BLaER1 treated with 17β-estradiol and CSF1 and Interleukin-3, amounts not matched to agents 10 nM and 100 nM (cell line): ENCODE data around the gene DCBLD1.

Experiments
- H3K27ac ChIP-seq, 11 experiments: shearing (Covaris generic); formaldehyde crosslinking; 2 replicates each; pipeline ENCODE4 v1.8.1; 2022
- H3K27me3 ChIP-seq, 11 experiments: shearing (Covaris generic); formaldehyde crosslinking; 2 replicates each; pipeline ENCODE4 v1.8.1; 2022
- H3K36me3 ChIP-seq, 11 experiments: shearing (Covaris generic); formaldehyde crosslinking; 2 replicates each; pipeline ENCODE4 v1.8.1; 2022
- H3K4me1 ChIP-seq, 10 experiments: shearing (Covaris generic); formaldehyde crosslinking; 2 replicates each; pipeline ENCODE4 v1.8.1; 2022
- H3K4me2 ChIP-seq, 11 experiments: shearing (Covaris generic); formaldehyde crosslinking; 2 replicates each; pipeline ENCODE4 v1.8.1; 2022
- H3K4me3 ChIP-seq, 10 experiments: shearing (Covaris generic); formaldehyde crosslinking; 2 replicates each; pipeline ENCODE4 v1.8.1; 2022
- H3K9ac ChIP-seq, 11 experiments: shearing (Covaris generic); formaldehyde crosslinking; 2 replicates each; pipeline ENCODE4 v1.8.1; 2022
- H3K9me3 ChIP-seq, 11 experiments: shearing (Covaris generic); formaldehyde crosslinking; replicated peaks in 1 of 11; 2 replicates each; pipeline ENCODE4 v1.8.1; 2022
- H4K20me1 ChIP-seq, 11 experiments: shearing (Covaris generic); formaldehyde crosslinking; 2 replicates each; pipeline ENCODE4 v1.8.1; 2022
- Cebpa-rat ChIP-seq, 11 experiments: shearing (Covaris generic); IDR thresholded peaks; 2 replicates each; pipeline ENCODE4 v1.8.1; 2022

The DCBLD1 gene

GRCh38 chr6:117564681-117565080, 82.2 kb downstream of the DCBLD1 start:
- Histone ChIP-seq H3K9ac (no peak overlapping the region), H3K4me3 (no peak overlapping the region), H3K27ac (no peak overlapping the region), H3K9me3 (no peaks in the 10 kb centered on the region), H3K4me1 (no peaks in the 10 kb centered on the region), H3K4me2 (no peak overlapping the region), H4K20me1 (0 out of 22 replicates have a peak, but pooled peaks cover 0 to 3% (median 0%) of the 10 kb centered on the region in 11 experiments), H3K27me3 (no peaks in the 10 kb centered on the region), H3K36me3 (peaks cover 72 to 95% (median 88%) of the 10 kb centered on the region in 11 experiments)
- TF ChIP-seq Cebpa-rat (IDR thresholded peaks at IDR 0.05), result no peak

- Histone ChIP-seq H3K27ac (no peak overlapping the region), H3K27me3 (no peaks in the 10 kb centered on the region), H3K9me3 (no peaks in the 10 kb centered on the region), H3K4me2 (no peak overlapping the region), H3K4me3 (no peak overlapping the region), H3K9ac (no peak overlapping the region), H3K36me3 (peaks cover 84 to 100% (median 96%) of the 10 kb centered on the region in 11 experiments), H4K20me1 (peaks cover 0 to 6% (median 0%) of the 10 kb centered on the region in 11 experiments; a peak in 2 of 22 replicates), H3K4me1 (no peaks in the 10 kb centered on the region)
- no peak for TF ChIP-seq Cebpa-rat (IDR thresholded peaks at IDR 0.05)
These were observed 85.8 kb downstream of the DCBLD1 start for GRCh38 chr6:117568247-117568646.

- TF ChIP-seq Cebpa-rat (IDR thresholded peaks at IDR 0.05), result no peak
- Histone ChIP-seq H3K27ac (no peak overlapping the region), H3K9me3 (no peaks in the 10 kb centered on the region), H3K4me2 (no peak overlapping the region), H3K36me3 (peaks cover 83 to 100% (median 96%) of the 10 kb centered on the region in 11 experiments), H3K4me1 (no peaks in the 10 kb centered on the region), H3K9ac (no peak overlapping the region), H3K4me3 (no peak overlapping the region), H4K20me1 (peaks cover 0 to 6% (median 0%) of the 10 kb centered on the region in 11 experiments; a peak in 2 of 22 replicates), H3K27me3 (no peaks in the 10 kb centered on the region)
These were observed 86.4 kb downstream of the DCBLD1 start for GRCh38 chr6:117568831-117569410.

GRCh38 chr6:117573006-117573680, 90.7 kb downstream of the DCBLD1 start:
- Histone ChIP-seq H3K4me1 (no peaks in the 10 kb centered on the region), H3K27ac (no peak overlapping the region), H3K36me3 (peaks cover 79 to 100% (median 92%) of the 10 kb centered on the region in 11 experiments), H3K9ac (no peak overlapping the region), H3K27me3 (no peaks in the 10 kb centered on the region), H3K9me3 (no peaks in the 10 kb centered on the region), H3K4me2 (no peak overlapping the region), H3K4me3 (no peak overlapping the region), H4K20me1 (peaks cover 0 to 9% (median 0%) of the 10 kb centered on the region in 11 experiments; a peak in 2 of 22 replicates)
- no peak for TF ChIP-seq Cebpa-rat (IDR thresholded peaks at IDR 0.05)

GRCh38 chr6:117574198-117574597, 91.7 kb downstream of the DCBLD1 start:
- Histone ChIP-seq H3K36me3 (peaks cover 76 to 100% (median 91%) of the 10 kb centered on the region in 11 experiments), H3K9me3 (no peaks in the 10 kb centered on the region), H3K4me2 (no peak overlapping the region), H3K27me3 (no peaks in the 10 kb centered on the region), H3K4me1 (no peaks in the 10 kb centered on the region), H3K9ac (no peak overlapping the region), H3K4me3 (no peak overlapping the region), H4K20me1 (peaks cover 0 to 18% (median 0%) of the 10 kb centered on the region in 11 experiments; a peak in 7 of 22 replicates), H3K27ac (no peak overlapping the region)
- no peak for TF ChIP-seq Cebpa-rat (IDR thresholded peaks at IDR 0.05)

- H3K27ac ChIP-seq, result no peak overlapping the region
- H3K36me3 ChIP-seq, result peaks cover 62 to 90% (median 78%) of the 10 kb centered on the region in 11 experiments
- no peak overlapping the region for H3K4me3 ChIP-seq
- H3K4me1 ChIP-seq, result peaks cover 0 to 4% (median 0%) of the 10 kb centered on the region in 10 experiments; a peak in 1 of 20 replicates
- no peak overlapping the region for H3K9ac ChIP-seq
- peaks cover 0 to 54% (median 41%) of the 10 kb centered on the region in 11 experiments; a peak in 19 of 22 replicates for H3K9me3 ChIP-seq
- no peaks in the 10 kb centered on the region for H3K27me3 ChIP-seq
- no peak overlapping the region for H3K4me2 ChIP-seq
- no peak for TF ChIP-seq Cebpa-rat (IDR thresholded peaks at IDR 0.05)
- peaks cover 5 to 53% (median 22%) of the 10 kb centered on the region in 11 experiments; a peak in 17 of 22 replicates for H4K20me1 ChIP-seq
These were observed 103.2 kb downstream of the DCBLD1 start for GRCh38 chr6:117585647-117586046.

GRCh38 chr6:117590447-117590846, 108.0 kb downstream of the DCBLD1 start:
- H3K36me3 ChIP-seq, result peaks cover 53 to 94% (median 73%) of the 10 kb centered on the region in 11 experiments
- peaks cover 0 to 46% (median 24%) of the 10 kb centered on the region in 11 experiments; a peak in 17 of 22 replicates for H3K9me3 ChIP-seq
- no peaks in the 10 kb centered on the region for H3K27me3 ChIP-seq
- peaks cover 8 to 67% (median 39%) of the 10 kb centered on the region in 11 experiments; a peak in 19 of 22 replicates for H4K20me1 ChIP-seq
- H3K9ac ChIP-seq, result no peak overlapping the region
- H3K4me3 ChIP-seq, result no peak overlapping the region
- H3K4me1 ChIP-seq, result no peaks in the 10 kb centered on the region
- H3K27ac ChIP-seq, result no peak overlapping the region
- no peak overlapping the region for H3K4me2 ChIP-seq
- no peak for TF ChIP-seq Cebpa-rat (IDR thresholded peaks at IDR 0.05)

GRCh38 chr6:117591405-117591804, 108.9 kb downstream of the DCBLD1 start:
- Histone ChIP-seq H3K36me3 (peaks cover 53 to 97% (median 70%) of the 10 kb centered on the region in 11 experiments), H3K27me3 (no peaks in the 10 kb centered on the region), H3K4me2 (no peak overlapping the region), H3K9me3 (peaks cover 0 to 54% (median 30%) of the 10 kb centered on the region in 11 experiments; a peak in 18 of 22 replicates), H3K4me1 (no peaks in the 10 kb centered on the region), H3K4me3 (no peak overlapping the region), H4K20me1 (peaks cover 8 to 63% (median 39%) of the 10 kb centered on the region in 11 experiments; a peak in 19 of 22 replicates), H3K9ac (no peak overlapping the region), H3K27ac (no peak overlapping the region)
- no peak for TF ChIP-seq Cebpa-rat (IDR thresholded peaks at IDR 0.05)

- peaks cover 56 to 97% (median 71%) of the 10 kb centered on the region in 11 experiments for H3K36me3 ChIP-seq
- TF ChIP-seq Cebpa-rat (IDR thresholded peaks at IDR 0.05), result no peak
- H3K4me2 ChIP-seq, result no peak overlapping the region
These were observed 110.7 kb downstream of the DCBLD1 start for GRCh38 chr6:117592983-117593759.

More at GRCh38 chr6:117592983-117593759, 110.7 kb downstream of the DCBLD1 start:
- Histone ChIP-seq H3K27me3 (no peaks in the 10 kb centered on the region), H3K9ac (no peak overlapping the region), H4K20me1 (peaks cover 8 to 56% (median 39%) of the 10 kb centered on the region in 11 experiments; a peak in 19 of 22 replicates), H3K9me3 (peaks cover 13 to 66% (median 48%) of the 10 kb centered on the region in 11 experiments), H3K27ac (no peak overlapping the region), H3K4me3 (no peak overlapping the region), H3K4me1 (no peaks in the 10 kb centered on the region)
